Adrenal gland (tissue), 12 donors: ENCODE data around the gene PGBD5. TPM values are rescaled to one million over a fixed set of nuclear protein-coding genes. Genes with fewer than 3 reads are reported as not detected.

Source experiments
- DNase-seq, 7 donors: peaks; one replicate each; pipeline ENCODE4 v3.0.0-alpha.2; 2019 to 2020
- H3K27ac ChIP-seq, 5 donors: fragments of 200-600 bp; sonication (generic) in 4 of 5; 1 replicate in 3 of 5; 2 replicates in 2 of 5; pipeline versions ENCODE4 v1.5.1 to v1.8.0; 2016 to 2020; ENCODE audit warnings: mild to moderate bottlenecking in 1 of 5
- H3K27me3 ChIP-seq: fragments of 200-600 bp; 2 replicates; pipeline ENCODE4 v1.8.0; 2021
- H3K36me3 ChIP-seq, 2 donors: fragments of 200-600 bp; replicated peaks in 1 of 2; 1 replicate in 1 of 2; 2 replicates in 1 of 2; pipeline versions ENCODE4 v1.5.1 to v1.8.0; 2018 to 2022
- H3K4me1 ChIP-seq, 2 donors: fragments of 200-600 bp; replicated peaks in 1 of 2; 1 replicate in 1 of 2; 2 replicates in 1 of 2; pipeline versions ENCODE4 v1.5.1 to v1.8.0; 2018 to 2021
- H3K4me3 ChIP-seq, 4 donors: fragments of 200-600 bp; sonication (generic) in 3 of 4; one replicate each; pipeline ENCODE4 v1.5.1; 2016 to 2018
- H3K9me3 ChIP-seq, 3 donors: fragments of 200-600 bp; sonication (generic) in 1 of 3; replicated peaks in 1 of 3; 1 replicate in 2 of 3; 2 replicates in 1 of 3; pipeline versions ENCODE4 v1.5.1 to v1.8.0; 2016 to 2021
- POLR2A ChIP-seq, 2 donors: fragments of 450-650 bp; IDR thresholded peaks; one replicate each; pipeline ENCODE4 v1.6.1; 2017; ENCODE audit warnings: antibody characterized with exemption in 2 of 2, mild to moderate bottlenecking in 2 of 2, moderate library complexity in 1 of 2
- WGBS, 4 donors: extraction: QIAGEN DNeasy Blood & Tissue Kit in 2 of 4; methylation state at CpG; one replicate each; pipeline versions ENCODE4 v1.1.5 to v1.1.7; 2013 to 2017; 5-methylcytosine and 5-hydroxymethylcytosine counted together
- intact Hi-C, 2 donors: fragments of 100-400 bp; cut with DNase I; formaldehyde crosslinking; loops; one replicate each; pipeline versions ENCODE4 v1.14.1 to v1.15.0; 2022 to 2023
- polyA plus RNA-seq, 3 donors: library from polyadenylated mRNA; stranded (reverse); fragments of 200-250 nt in 2 of 3; fragments of 350-450 nt in 1 of 3; fragmentation: Illumina TruSeq in 1 of 3; extraction: RNeasy Lipid Tissue Mini Kit (QIAGEN cat#74804) in 1 of 3; gene quantifications; one replicate each; pipeline ENCODE4 v1.2.3, GENCODE V29; 2013 to 2014
- total RNA-seq, 9 donors: library from RNA; depleted of rRNA in 4 of 9; stranded (reverse); fragments of >200 nt in 4 of 9; fragments of 120-200 nt in 1 of 9; fragmentation: NEBNext Ultra II Directional in 1 of 9; extraction: Animal tissue kit (Norgen Biotek cat#: 25700) in 1 of 9; gene quantifications; one replicate each; pipeline versions ENCODE4 v1.1.0 to v1.2.4, GENCODE V29; 2013 to 2023
- TF ChIP-seq, protein P1 (sequence below), 6 experiments: fragments of 450-650 bp in 4 of 6; fragments of 200-600 bp in 2 of 6; sonication (generic) in 1 of 6; IDR thresholded peaks; 1 replicate in 5 of 6; 2 replicates in 1 of 6; pipeline versions ENCODE4 v1.5.1 to v1.8.0; 2016 to 2021; ENCODE audit warnings: antibody characterized with exemption in 6 of 6, mild to moderate bottlenecking in 2 of 6, moderate library complexity in 1 of 6
- donor health status: healthy with polysubstance abuse.
- donor health status: Bipolar disorder and iron deficiency.
- donor health status: DM: yes; HTN: yes; CAD: no.
- donor health status: DM: no; HTN: no; CAD: no.
- donor health status: DM: no; HTN: no; CAD: no.
- donor health status: DM: yes; HTN: yes; CAD: no.

The PGBD5 gene
- total and polyA plus RNA-seq, 12 donors, result 1.5 to 27.9 (median 9.9) TPM

DNA sequence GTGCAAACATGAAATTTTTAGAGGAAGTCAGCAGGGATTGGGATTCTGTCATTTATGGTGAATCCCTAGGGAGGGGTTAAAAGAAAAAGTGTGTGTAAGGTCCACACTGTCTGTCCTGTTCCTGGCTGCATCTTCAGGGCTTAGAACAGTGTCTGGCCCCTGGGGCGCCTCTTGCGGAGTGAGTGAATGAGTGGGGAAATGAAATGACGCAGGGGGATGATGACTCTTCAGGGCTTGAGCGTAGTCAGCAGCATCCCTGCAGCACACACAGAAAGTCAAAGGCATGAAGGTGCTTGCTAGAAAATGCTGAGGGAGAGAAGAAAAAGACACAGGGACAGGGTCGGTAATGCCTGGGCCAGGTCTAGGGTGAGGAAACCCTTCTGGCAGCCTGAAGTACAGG, 57.8 kb downstream of the PGBD5 start:
- no peak overlapping the region for H3K27ac ChIP-seq
- H3K9me3 ChIP-seq, result no peaks in the 10 kb centered on the region
- no peak overlapping the region for H3K4me3 ChIP-seq
- TF ChIP-seq POLR2A (IDR thresholded peaks at IDR 0.05), result no peak
- TF ChIP-seq, protein P1, sequence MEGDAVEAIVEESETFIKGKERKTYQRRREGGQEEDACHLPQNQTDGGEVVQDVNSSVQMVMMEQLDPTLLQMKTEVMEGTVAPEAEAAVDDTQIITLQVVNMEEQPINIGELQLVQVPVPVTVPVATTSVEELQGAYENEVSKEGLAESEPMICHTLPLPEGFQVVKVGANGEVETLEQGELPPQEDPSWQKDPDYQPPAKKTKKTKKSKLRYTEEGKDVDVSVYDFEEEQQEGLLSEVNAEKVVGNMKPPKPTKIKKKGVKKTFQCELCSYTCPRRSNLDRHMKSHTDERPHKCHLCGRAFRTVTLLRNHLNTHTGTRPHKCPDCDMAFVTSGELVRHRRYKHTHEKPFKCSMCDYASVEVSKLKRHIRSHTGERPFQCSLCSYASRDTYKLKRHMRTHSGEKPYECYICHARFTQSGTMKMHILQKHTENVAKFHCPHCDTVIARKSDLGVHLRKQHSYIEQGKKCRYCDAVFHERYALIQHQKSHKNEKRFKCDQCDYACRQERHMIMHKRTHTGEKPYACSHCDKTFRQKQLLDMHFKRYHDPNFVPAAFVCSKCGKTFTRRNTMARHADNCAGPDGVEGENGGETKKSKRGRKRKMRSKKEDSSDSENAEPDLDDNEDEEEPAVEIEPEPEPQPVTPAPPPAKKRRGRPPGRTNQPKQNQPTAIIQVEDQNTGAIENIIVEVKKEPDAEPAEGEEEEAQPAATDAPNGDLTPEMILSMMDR (IDR thresholded peaks at IDR 0.05), result no peak
- H3K36me3 ChIP-seq, result no peaks in the 10 kb centered on the region
- 78 to 85% (median 83%) methylated on average over 5 of the region's 5 CpGs for WGBS, 4 donors
- H3K27me3 ChIP-seq, result no peaks in the 10 kb centered on the region
- H3K4me1 ChIP-seq, result no peaks in the 10 kb centered on the region
- DNase-seq, result no peak
- intact Hi-C loops, result no loop called here

DNA sequence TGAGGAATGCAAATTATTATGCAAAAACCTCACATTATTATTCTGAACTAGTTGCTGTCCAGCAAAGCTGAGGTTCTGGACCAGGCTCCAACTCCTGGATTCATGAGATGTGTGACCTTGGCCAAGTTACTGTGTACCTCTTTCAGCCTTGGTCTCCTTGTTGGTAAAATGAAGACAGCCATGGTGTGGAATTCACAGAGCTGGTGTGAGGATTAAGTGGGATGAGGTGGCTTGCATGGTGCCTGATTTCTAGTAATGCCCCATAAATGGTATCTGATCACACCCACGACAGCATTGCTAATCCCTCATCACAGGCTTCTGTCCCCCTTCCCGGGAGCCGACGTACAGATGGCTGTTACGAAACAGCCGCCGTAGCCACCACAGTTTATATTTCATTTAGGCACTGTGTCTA, 59.6 kb downstream of the PGBD5 start:
- Histone ChIP-seq H3K36me3 (no peaks in the 10 kb centered on the region), H3K4me3 (no peak overlapping the region), H3K9me3 (no peaks in the 10 kb centered on the region), H3K27me3 (no peaks in the 10 kb centered on the region), H3K27ac (no peak overlapping the region), H3K4me1 (no peaks in the 10 kb centered on the region)
- intact Hi-C loops, result no loop called here
- no peak for TF ChIP-seq POLR2A (IDR thresholded peaks at IDR 0.05)
- TF ChIP-seq, protein P1 (IDR thresholded peaks at IDR 0.05), result no peak
- 82 to 87% (median 86%) methylated on average over 7 of the region's 7 CpGs for whole genome bisulfite sequencing, 4 donors
- no peak for DNase-seq

DNA sequence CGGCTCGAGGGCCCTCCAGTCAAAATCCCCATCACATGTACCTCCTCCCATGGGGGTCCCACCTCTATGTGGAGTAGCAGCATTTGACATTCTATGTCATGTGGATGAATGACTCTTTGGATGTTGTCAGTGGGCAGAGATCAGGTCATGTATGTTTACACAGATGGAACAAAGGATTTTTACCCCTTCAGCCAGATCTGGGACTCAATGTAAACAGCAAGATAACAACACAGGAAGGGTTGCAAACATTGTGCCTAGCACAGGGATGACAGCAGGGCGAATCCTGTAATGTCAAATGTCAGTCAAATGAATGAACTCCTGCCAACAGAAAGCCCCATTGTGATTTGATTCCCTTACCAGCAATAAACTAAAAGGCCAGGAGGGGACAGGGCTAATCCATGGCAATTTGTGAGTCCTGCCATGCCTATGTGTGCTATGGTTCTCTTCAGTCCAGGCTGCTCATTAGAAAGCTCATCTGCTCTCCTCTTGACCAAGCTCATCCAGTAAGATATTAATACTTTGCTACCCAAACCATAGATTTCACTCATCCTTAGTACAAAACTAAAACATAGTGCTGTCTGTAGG, 60.3 kb downstream of the PGBD5 start:
- intact Hi-C loops, result no loop called here
- no peak for DNase-seq
- H3K36me3 ChIP-seq, result no peaks in the 10 kb centered on the region
- 60 to 88% (median 83%) methylated on average over 2 to 3 of the region's 3 CpGs for WGBS, 4 donors
- no peak overlapping the region for H3K4me3 ChIP-seq
- no peak overlapping the region for H3K27ac ChIP-seq
- no peaks in the 10 kb centered on the region for H3K27me3 ChIP-seq
- no peaks in the 10 kb centered on the region for H3K4me1 ChIP-seq
- TF ChIP-seq, protein P1 (IDR thresholded peaks at IDR 0.05), result peak in 1 of 6 experiments; percentile 14
- no peak for TF ChIP-seq POLR2A (IDR thresholded peaks at IDR 0.05)
- H3K9me3 ChIP-seq, result no peaks in the 10 kb centered on the region

DNA sequence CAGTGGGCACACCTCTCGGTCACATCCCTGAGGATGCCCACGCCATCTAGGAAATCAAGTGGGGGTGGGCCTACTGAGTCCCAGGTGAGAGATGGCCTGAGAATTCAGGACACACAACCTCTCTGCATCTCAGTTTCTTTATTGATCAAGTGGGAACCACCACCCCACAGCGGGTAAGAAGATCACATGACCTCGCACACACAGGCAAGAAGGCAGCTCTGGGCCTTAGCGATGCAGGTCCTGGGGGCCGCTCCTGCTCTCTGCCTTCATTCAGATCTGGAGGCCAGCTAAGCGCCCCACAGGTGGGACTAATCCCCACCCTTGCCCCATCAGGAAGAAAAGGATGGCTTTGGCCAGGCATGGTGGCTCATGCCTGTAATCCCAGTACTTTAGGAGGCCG, 63.2 kb downstream of the PGBD5 start:
- intact Hi-C loops, result no loop called here
- Histone ChIP-seq H3K36me3 (no peaks in the 10 kb centered on the region), H3K27me3 (no peaks in the 10 kb centered on the region), H3K4me1 (no peaks in the 10 kb centered on the region), H3K9me3 (no peaks in the 10 kb centered on the region), H3K4me3 (no peak overlapping the region), H3K27ac (no peak overlapping the region)
- no peak for TF ChIP-seq POLR2A (IDR thresholded peaks at IDR 0.05)
- TF ChIP-seq, protein P1 (IDR thresholded peaks at IDR 0.05), result no peak
- 84 to 100% (median 95%) methylated on average over 3 to 8 of the region's 8 CpGs for WGBS, 4 donors
- DNase-seq, result no peak
